HG02885 (cell line): ENCODE measurements around the gene KRT17.
A peak's percentile ranks its signal among the peaks of the same experiment; 100 is the strongest.
"Not testable (repeated sequence)": the region's sequence is repeated elsewhere in the genome, so short reads cannot be mapped to it uniquely, and the experiment has no call there.

Experiments used
- ATAC-seq: cut with Tn5 transposase; IDR thresholded peaks from one replicate; pipeline ENCODE4 v1.9.1; 2021; ENCODE audit warnings: mild to moderate bottlenecking; ENCODE audit not compliant: unreplicated experiment, poor library complexity

The KRT17 gene

DNA sequence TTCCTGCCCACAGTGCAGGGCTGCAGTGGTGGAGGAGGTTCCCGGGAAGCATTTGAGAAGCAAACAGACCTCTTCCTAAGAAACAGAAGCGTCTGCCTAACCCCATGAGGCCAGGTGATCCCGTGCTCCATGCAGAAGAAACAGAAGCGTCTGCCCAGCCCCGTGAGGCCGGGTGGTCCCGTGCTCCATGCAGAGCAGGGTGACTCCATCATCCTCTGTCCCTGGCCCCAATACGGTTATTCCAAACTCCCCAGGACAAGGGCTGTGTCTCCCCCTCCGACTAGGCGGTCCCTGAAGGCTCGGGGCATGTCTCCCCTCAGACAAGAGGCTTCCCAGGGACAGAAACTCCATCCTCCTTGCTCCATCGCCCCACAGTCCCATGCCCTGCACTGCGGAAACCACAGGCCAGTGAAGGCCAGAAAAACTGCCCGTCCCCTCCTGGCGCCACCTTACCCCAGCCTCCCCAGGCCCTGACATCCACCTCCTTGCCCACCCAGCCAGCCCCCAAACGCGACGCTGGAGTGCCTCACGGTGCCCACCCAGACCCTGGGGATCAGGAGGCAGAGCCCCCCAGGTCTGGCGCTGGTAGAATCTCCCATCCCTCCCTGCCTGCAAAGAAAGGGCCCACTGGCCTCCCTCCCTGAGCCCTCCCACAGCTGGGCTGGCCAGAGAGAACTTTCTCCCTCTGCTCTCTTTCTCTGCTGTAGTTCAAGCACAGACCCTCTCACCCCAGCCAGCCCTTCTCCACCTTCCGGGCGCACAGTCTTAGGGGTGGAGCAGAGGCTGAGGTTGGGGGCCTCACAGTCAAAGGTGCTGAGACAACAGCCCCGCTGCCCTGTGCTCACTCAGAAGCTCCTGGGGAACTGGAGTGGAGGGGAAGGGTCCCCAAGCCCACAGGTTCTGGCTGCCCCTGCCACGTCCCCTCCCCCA lies 30.6 kb upstream of the KRT17 start:
- no peak for ATAC-seq

DNA sequence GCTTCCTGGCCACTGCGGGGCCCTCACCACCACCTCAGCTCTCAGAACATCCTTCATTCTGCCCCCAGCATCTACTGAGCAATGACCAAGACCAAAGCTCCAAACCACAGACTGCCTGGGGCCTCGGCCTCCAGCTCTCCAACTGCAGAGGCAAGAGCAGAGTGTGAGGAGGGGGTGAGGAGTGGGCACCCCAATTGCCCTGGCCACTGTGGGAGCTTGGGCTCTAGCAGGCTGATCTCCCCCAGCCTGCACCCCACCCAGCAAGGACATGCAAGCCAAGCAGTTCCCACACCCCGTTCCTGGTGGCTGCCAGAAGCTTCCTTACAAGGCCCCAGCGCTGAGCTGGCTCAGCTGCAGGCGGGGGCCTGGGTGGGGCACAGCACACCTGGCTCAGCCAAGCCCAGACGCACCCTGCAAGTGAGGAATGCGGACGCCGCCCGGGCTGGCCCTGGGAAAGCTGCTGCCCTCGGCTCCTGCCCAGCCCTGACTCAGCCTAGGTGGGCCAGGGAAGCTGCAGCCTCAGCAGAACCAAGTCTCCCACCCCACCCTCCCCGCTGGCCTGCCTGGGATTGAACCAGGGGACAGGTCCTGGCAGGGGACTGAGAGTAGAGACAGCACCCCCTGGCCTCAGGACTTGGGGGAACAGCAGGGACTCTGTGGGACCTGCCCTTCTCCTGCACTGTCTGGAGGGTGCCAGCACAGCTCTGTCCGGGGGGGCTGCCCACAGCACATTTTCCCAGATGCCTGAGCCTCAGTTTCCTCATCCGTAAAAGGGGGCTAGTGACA lies 29.7 kb upstream of the KRT17 start:
- ATAC-seq: no peak

DNA sequence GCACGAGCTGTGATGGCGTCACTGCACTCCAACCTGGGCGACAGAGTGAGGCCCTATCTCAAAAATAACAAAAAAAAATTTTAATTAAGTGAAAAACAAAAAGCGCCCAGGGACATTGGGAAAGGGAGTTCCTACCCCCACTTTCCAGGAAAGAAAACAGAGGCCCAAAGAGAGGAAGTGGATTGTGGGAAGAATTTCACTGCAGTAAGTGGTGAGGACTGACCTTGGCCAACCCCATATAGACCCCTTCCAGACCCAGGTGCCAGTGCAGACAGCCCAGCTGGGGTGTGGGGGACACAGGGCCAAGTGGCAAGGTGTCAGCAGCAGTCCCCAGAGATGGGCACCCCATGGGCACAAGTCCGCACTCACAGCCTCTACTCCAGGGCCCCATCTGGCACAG lies 29.0 kb upstream of the KRT17 start:
- ATAC-seq: no peak

DNA sequence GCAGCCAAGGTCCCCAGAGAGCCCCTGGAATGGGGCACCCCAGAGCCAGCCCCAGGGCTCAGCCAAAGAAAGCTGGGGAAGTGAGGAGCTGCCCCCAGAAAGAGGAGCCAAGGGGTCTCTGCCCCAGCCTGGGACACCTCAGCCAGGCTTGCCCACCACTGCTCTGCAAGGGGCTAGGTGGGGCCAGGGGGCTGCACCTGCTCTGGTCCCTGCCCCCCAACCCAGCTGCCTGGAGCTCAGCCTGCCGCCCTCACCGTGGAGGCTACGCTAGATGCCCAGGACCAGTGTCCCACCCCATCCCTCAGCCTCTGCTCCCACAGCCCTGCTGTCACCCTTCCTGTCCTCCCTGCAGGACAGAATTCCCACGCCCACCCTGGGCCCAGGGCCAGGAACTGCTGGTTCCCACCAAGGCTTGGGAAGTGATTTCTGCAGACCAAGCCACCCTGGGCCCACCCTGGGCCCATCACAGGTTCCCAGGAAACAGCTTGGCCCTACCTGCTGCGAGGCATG lies 28.1 kb upstream of the KRT17 start:
- no peak for ATAC-seq

DNA sequence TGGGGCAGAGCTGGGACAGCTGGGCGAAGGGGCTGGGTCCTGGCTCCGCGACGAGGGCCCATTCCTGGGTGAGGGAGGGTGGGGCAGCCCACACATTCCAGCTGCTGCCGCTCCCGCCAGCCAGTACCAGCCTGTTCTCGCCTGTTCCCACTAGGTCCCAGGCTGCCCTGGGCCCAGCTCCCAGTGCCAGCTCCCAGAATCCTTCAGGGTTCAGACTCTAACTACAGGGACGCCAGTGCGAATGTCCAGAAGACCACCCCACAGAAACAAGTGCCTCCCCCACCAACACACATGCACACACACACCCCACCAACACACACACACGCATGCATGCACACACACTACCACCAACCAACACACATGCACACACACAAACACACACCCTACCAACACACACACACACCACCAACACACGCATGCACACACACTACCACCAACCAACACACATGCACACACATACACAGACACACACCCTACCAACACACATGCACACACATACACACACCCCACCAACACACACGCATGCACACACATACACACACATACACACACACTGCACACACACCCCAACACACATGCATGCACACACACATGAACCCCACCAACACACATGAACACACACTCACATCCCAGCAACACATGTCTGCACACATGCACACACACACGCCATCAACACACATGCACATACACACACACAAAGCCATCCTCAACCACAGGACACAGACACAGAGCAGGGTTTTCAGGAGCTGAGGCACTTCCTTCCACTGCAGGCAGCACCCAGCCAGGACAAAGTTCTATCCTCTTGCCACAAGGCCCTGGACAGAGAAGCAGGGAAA lies 27.5 kb upstream of the KRT17 start:
- ATAC-seq: no peak

DNA sequence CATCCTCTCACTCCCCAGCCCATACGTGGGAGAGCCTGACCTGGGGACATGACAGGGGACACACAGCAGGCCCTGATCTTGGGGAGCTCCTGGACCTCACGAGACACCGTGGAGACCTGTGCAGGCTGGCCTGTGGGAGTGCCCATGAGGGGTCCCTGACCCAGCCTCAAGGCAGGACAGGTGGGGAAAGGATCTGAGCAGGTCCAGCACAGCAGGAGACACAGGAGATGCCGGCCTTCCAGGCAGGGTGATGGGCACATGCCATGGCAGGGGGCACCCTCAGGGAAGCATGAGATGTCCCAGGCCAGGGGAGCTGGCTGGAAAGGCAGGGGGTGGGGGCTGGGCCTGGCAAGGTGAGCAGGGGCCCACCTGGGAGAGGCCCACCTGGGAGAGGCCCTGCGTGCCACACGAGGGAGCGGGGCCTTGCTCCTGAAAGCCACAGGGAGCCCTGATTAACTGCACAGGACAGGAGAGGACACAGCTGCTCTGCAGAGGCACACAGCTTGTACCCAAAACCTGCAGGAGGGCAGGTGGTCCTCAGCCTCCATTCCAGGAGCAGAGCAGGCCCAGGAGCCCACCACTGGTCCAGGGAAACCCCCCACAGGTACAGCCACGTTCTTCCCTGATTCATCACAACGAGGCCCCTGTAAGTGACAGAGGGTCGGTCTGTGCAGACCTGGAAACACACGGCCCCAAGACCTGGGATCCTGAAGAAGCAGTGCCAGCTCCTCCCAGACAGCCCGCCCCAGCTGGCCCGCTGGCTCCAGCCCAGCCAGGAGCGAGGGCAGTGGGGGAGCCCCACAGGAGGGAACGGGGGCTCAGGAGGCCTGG lies 26.6 kb upstream of the KRT17 start:
- no peak for ATAC-seq

DNA sequence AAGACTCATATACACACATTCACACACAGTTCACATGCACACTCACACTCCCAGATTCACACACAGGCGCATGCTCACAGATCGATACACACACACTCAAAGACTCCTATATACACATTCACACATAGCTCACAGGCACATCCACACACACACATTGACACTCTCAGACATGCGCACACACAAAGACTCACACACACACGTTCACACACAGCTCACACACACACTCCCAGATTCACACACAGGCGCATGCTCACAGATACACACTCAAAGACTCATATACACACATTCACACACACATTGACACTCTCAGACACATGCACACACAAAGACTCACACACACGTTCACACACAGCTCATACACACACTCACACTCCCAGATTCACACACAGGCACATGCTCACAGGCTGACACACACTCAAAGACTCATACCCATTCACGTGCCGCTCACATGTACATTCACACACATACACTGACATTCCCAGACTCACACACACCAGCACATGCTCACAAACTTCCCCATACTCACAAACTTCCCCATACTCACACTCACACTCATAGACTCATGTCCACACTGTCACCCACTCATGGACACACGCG lies 25.6 kb upstream of the KRT17 start:
- ATAC-seq: no peak

DNA sequence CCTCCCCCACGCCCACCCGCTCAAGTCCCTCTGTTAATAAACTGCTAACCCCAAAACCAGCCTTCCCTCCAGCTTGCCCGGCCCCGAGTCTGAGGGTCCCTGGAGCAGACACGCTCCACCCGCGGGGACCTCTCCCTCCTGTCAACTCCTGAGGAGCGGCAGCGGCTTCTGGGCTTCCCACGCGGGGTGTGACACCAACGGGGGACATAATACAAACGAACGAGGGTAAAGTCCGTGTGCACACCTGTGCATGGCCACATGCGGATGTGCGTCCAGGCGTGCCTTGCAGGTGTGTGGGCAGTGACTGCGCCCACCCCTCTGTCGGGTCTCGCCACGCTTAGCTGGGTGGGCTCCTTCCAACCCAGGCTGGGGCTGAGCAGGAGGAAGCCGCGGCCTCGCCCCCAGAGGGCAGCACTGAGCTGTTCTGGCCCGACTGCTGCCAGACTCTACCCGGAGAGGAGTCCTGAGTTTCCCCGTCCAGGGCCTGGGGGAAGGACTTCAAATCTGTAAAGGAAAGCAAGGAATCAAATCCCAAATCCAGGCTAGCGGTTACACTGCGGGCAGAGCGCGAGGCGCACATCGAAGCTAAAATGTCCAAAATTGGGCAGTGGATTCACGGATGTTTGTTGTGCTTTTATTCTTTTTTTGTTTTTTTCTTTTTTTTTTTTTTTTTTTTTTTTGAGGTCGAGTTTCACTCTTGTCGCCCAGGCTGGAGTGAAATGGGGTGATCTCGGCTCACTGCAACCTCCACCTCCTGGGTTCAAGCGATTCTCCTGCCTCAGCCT lies 24.2 kb upstream of the KRT17 start:
- peak; percentile 64 for ATAC-seq

DNA sequence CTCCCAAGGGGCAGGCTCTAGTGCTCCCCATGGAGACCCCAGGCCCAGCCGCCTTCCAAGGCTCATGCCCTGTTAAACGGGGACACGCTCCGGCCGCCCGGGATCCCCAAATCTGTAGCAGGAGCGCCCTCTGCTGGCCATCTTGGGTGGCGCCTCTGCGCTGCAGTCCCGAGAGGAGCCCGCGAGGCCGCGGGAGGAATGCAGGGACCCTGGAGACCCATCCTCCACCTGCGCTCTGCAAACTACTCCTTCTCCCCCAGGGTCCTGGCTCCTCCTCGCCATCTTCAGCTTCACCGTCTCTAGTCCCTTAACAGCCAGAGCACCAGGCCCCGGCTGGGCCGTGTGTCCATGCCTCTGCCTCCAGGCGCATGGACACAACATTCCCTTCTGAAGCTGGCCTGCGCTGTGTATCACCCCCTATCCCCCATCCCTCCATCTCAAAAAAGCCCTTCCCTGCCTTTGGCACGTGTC lies 23.6 kb upstream of the KRT17 start:
- peak; percentile 55 for ATAC-seq

DNA sequence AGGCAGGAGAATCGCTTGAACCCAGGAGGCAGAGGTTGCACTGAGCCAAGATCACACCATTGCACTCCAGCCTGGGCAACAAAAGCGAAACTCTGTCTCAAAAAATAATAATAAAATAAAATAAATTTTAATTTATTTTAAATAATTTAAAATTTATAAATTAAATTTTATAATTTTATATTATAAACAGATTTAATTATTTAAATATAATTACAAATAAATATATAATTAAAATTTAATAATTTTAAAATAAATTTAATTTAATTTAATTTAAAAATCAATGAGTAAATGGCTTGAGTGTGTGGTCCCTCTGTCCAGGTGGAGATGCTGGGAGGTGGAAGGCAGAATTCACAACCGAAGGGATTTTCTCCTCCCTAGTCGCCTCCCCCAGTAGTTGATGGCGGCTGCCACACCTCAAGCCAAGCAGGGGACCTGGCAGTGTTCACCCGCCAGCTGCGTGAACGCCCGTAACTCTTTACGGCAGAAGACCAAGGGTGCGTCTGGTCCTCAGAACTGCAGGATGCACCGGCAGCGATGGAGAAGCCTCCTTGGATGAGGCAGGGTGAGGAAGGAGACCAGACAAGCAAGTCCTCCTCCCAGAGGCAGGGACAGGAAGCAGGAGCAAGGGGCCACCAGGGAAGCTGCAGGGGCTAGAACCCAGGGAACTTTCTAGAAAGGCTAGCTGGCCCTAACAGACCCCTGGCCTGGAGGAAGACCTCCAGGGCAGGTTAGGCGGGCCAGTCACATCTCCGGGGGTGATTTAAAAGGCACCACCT lies 22.9 kb upstream of the KRT17 start:
- no peak for ATAC-seq

DNA sequence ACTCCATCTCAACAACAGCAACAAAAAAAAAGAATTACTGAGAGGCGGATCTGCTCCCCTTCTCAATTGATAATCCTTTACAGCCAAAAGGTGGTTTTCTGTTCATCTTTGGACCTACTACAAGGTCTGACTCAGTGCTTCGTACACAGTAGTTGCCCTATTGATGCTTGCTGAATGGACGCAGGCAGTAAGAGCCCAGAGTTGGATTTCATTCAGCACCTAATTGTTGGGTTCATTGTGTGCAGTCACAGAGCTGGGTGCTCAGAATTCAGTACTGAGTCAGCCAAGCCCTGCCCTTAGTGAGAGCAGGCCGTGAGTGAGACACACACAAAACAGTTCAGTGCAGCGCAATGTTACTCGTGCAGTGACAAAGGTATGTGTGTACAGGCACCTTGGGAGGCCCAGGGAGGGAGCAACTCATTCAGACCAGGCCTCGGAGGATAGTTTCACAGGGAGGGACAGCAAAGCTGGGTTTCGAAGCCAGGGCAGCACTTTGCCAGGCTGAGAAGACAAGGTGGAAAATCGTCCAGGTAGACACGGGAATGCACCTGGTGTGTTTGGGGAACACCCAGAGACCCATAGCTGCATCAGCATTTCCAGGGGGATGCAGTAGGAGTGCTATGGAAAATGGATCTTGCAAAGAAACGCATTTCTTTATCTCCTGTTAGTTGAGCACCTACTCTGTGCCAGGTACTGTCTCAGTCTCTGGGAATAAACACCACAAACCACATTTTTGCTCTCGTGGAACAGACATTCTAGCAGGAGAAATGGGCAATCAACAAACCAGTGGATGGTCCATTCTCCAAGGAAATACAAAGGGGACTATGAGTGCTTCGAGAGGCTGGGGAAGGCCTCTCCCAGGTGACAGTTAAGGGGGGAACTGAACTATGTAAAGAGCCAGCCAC lies 18.1 kb upstream of the KRT17 start:
- no peak for ATAC-seq

DNA sequence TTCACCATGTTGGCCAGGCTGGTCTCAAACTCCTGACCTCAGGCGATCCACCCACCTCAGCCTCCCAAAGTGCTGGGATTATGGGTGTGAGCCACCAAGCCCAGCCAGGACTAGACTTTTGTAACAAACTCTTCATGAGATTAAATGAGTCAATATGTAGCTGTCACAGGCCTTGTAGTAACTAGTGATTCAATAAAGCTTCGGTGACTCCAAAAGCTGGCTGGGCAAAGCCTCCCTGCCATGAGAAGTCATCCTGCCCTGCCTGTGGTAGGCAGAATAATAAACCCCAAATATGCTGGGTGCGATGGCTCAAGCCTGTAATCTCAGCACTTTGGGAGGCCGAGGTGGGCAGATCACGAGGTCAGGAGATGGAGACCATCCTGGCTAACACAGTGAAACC lies 16.2 kb upstream of the KRT17 start:
- ATAC-seq: not testable (repeated sequence)

DNA sequence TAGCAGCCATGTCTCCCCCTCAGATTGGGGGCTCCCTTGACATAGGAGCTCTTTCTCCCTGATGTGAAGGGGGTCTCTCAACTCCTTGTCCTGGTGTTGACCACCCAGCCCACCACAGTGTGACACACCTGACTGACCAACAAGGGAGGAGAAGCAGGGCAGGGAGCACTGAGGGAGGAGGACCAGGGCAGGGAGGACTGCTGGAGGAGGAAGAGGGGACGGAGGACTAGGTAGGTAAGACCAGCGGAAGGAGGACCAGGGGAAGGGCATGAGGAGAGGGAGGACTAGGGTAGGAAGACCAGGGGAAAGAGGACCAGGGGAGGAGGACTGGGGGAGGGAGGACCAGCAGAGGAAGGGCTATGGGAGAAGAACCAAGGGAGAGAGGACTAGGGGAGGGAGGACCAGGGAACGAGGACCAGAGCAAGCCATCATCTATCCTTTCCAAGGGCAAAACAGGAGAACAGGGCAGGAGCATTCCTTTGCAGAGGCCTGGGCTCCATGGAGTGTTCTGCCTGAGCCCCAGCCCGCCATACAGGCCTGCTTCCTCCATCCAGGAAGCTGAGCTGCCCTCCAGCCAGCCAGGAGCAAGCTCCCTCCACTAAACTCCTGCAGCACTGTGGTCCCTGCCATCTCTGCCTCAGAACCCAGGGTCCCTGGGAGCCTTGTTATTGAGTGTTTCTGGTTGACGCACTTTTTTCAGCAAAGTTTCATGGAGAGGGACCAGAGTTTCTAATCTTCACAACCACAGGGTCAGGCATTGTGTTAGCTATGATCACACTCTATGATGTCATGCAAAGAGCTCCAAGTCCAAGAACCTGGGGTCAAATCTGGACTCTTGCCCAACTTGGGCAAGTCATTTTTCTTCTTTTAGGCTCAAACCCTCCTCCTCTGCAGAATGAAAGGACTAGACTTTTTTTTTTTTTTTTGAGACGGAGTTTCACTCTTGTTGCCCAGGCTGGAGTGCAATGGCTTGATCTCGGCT lies 15.4 kb upstream of the KRT17 start:
- no peak for ATAC-seq

DNA sequence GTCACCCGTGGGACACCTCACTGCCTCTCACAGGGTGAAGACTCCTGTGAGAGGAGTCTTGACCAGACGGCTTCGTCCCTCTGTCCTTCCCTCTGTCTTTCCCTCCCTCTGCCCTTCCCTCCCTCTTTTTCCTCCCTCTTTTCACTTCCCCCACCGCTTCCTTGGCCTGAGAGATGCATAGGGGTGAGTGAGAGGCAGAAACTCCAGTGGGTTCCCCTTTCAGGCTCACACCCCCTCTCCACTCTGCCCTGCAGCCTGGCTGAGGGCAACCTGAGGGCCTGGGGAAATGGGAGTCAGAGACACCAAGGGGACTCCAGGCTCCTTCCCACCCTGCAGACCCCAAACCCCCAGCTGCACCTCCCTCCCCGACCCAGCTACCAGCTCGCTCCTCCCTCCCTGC lies 14.6 kb upstream of the KRT17 start:
- no peak for ATAC-seq

DNA sequence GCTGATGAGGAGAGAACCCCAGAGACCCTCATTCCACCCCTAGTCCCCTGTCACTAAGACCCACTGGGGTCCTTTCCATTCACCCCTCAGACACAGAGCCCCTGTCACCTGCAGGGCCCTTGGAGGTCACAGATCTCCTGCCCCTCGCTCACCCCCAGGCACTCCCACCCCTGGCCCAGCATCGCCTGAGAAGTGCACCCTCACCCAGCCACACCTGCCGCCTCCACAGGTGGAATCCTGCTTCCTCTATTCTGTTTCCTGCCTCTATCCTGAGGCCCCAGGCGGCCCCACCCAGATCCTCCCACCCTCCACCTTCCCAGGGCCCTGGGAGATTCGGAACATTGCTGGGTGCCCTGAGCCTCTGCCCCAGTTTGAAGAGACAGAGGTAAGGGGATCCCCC lies 13.8 kb upstream of the KRT17 start:
- ATAC-seq: no peak
